Osteoblast (primary cell): ENCODE results near the gene MACF1. TPM values are rescaled to one million over a fixed set of nuclear protein-coding genes. Genes with fewer than 3 reads are reported as not detected.
"Not testable (repeated sequence)": the region's sequence is repeated elsewhere in the genome, so short reads cannot be mapped to it uniquely, and the experiment has no call there.

Source experiments
- DNase-seq: peaks from one replicate; pipeline ENCODE4 v3.0.0; 2011; ENCODE audit warnings: low spot score, mixed read lengths; ENCODE audit not compliant: insufficient read length; ENCODE audit errors: missing footprints
- H2AFZ ChIP-seq: 2 replicates; pipeline ENCODE4 v1.6.0; 2011; ENCODE audit warnings: mild to moderate bottlenecking, low read length
- H3K27ac ChIP-seq: 2 replicates; pipeline ENCODE4 v1.5.1; 2011; ENCODE audit warnings: mild to moderate bottlenecking, low read depth, low read length, moderate library complexity
- H3K27me3 ChIP-seq: 2 replicates; pipeline ENCODE4 v1.6.0; 2012; ENCODE audit warnings: mild to moderate bottlenecking, control low read depth, inconsistent platforms, low read length, moderate library complexity; ENCODE audit not compliant: insufficient read depth
- H3K36me3 ChIP-seq: 2 replicates; pipeline ENCODE4 v1.5.1; 2011; ENCODE audit warnings: mild to moderate bottlenecking, low read length, control low read depth, moderate library complexity; ENCODE audit not compliant: insufficient read depth
- H3K4me1 ChIP-seq: 2 replicates; pipeline ENCODE4 v1.5.1; 2011; ENCODE audit warnings: mild to moderate bottlenecking, low read length, control low read depth, moderate library complexity; ENCODE audit not compliant: insufficient read depth
- H3K4me2 ChIP-seq: 2 replicates; pipeline ENCODE4 v1.6.0; 2011; ENCODE audit warnings: mild to moderate bottlenecking, low read length; ENCODE audit not compliant: insufficient read depth
- H3K4me3 ChIP-seq: fragments of 200-600 bp; sonication (generic); 3 replicates; pipeline ENCODE4 v1.5.1; 2012; ENCODE audit warnings: mild to moderate bottlenecking, low read length, inconsistent platforms; ENCODE audit not compliant: insufficient read depth
- H3K79me2 ChIP-seq: 2 replicates; pipeline ENCODE4 v1.6.0; 2012; ENCODE audit warnings: mild to moderate bottlenecking, low read length, control low read depth, inconsistent platforms; ENCODE audit not compliant: insufficient read depth
- H3K9me3 ChIP-seq: 2 replicates; pipeline ENCODE4 v1.5.1; 2011; ENCODE audit warnings: low read depth, low read length, control low read depth
- H4K20me1 ChIP-seq: 2 replicates; pipeline ENCODE4 v1.6.0; 2012; ENCODE audit warnings: mild to moderate bottlenecking, low read length, control low read depth; ENCODE audit not compliant: insufficient read depth
- total RNA-seq: library from RNA; depleted of rRNA; stranded (reverse); fragments of >200 nt; gene quantifications from 2 replicates; pipeline ENCODE4 v1.2.3, GENCODE V29; 2012
- TF ChIP-seq, protein P1 (sequence below): IDR thresholded peaks from 2 replicates; pipeline ENCODE4 v1.5.1; 2011; ENCODE audit warnings: mild to moderate bottlenecking, low read depth, low read length, moderate library complexity; ENCODE audit errors: extremely low read depth

The MACF1 gene
- total RNA-seq, 1 donor: 424 TPM

DNA sequence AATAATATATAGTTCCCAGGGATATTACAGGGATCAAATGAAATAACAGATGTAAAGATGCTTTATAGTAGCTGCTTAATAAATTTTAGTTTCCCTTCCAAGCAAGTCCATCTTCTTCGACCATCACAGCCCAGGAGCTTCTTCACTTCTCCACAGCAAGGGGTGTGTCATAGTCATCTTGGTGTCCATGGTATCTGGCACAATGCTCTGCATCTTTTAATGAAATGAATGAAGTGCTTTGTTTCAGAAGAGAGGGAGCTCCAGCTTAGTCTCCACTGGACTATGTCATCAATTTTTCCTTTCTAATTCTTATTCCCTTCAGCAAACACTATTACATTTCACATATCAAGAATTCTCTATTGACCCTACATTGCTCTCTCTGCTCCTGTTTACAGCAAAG is 4.9 kb upstream of the MACF1 start:
- H3K36me3 ChIP-seq: no peaks in the 10 kb centered on the region
- H3K27ac ChIP-seq: no peak overlapping the region
- H3K27me3 ChIP-seq: no peaks in the 10 kb centered on the region
- no peak overlapping the region for H2AFZ ChIP-seq
- H3K79me2 ChIP-seq: peaks cover 83% of the 10 kb centered on the region
- TF ChIP-seq, protein P1, sequence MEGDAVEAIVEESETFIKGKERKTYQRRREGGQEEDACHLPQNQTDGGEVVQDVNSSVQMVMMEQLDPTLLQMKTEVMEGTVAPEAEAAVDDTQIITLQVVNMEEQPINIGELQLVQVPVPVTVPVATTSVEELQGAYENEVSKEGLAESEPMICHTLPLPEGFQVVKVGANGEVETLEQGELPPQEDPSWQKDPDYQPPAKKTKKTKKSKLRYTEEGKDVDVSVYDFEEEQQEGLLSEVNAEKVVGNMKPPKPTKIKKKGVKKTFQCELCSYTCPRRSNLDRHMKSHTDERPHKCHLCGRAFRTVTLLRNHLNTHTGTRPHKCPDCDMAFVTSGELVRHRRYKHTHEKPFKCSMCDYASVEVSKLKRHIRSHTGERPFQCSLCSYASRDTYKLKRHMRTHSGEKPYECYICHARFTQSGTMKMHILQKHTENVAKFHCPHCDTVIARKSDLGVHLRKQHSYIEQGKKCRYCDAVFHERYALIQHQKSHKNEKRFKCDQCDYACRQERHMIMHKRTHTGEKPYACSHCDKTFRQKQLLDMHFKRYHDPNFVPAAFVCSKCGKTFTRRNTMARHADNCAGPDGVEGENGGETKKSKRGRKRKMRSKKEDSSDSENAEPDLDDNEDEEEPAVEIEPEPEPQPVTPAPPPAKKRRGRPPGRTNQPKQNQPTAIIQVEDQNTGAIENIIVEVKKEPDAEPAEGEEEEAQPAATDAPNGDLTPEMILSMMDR: no peak
- H3K4me3 ChIP-seq: no peak overlapping the region
- H3K9me3 ChIP-seq: no peaks in the 10 kb centered on the region
- no peak for DNase-seq
- H3K4me1 ChIP-seq: peaks cover 41% of the 10 kb centered on the region
- peaks cover 3% of the 10 kb centered on the region for H4K20me1 ChIP-seq
- H3K4me2 ChIP-seq: no peak overlapping the region

DNA sequence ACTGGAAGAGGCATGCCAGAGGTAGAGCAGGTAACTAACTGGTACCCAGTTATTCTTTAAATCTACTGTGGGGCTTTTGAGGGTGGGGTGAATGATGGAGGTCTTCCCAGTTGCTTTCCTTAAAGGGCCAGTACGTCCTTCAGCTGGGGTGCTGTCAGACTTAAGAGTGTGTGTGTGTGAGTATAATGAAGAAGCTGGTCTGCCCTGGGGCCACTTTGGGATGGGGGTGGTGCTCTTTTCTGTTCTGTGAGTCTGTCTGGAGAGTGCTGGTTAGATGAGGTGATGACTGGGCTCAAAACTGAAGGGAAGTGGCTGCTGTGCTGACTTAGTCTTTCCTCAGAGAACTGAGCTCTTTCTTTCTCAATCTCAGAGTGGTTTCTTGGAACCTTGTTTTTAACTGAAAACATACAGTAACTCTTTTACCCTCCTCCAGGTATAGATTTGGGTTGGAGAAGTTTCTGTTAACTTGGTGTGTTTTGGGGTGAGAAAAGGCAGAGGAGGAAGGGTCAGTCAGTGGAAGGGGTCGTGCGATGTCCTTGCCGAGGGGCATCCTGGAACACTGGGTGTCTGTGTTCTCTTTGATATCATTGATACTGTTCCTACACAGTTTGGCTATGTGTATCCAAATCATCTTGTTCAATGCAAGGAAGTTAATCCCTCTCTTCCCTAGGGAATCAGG is 746 bp downstream of the MACF1 start:
- H4K20me1 ChIP-seq: no peaks in the 10 kb centered on the region
- H3K4me2 ChIP-seq: peak overlapping the region; percentile 91
- no peaks in the 10 kb centered on the region for H3K36me3 ChIP-seq
- H3K79me2 ChIP-seq: peaks cover 81% of the 10 kb centered on the region
- H3K27ac ChIP-seq: peak overlapping the region; percentile 90
- no peak for DNase-seq
- H3K4me1 ChIP-seq: peaks cover 31% of the 10 kb centered on the region
- no peaks in the 10 kb centered on the region for H3K9me3 ChIP-seq
- peak overlapping the region; percentile 72 for H3K4me3 ChIP-seq
- no peaks in the 10 kb centered on the region for H3K27me3 ChIP-seq
- TF ChIP-seq, protein P1: no peak
- H2AFZ ChIP-seq: peak overlapping the region; percentile 35

DNA sequence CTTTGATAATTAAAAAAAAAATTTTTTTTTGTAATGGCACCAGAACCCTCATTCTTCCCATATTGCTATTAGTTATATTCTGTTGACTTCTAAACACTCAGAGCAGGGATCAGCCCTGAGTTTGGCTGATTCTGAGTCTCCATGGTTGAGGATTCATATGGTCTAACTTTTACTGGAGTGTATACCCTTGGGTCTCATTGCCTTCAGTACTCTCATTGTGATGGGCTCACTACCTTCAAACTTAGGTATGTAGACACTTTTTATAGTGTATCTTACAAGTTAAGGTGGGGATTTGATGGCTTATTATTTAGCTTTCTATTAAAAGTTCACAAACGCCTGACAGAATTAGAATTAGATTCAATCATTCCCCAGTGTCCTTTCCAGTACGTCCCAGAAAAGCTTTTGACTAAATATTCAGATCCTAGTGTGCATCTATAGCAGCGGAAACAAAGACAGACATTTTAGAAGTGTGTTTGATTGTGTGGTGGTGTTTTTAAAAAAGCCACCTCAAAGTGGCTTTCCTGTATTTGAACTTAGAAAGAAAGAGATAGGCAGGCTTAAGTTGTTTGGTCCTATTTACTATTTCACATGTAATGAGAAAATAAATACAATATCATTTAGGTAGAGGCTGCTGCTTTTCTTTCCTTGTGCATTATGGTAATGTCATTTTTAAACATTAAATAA is 1.4 kb downstream of the MACF1 start:
- H4K20me1 ChIP-seq: no peaks in the 10 kb centered on the region
- H3K9me3 ChIP-seq: no peaks in the 10 kb centered on the region
- H3K4me2 ChIP-seq: peak overlapping the region; percentile 91
- no peaks in the 10 kb centered on the region for H3K36me3 ChIP-seq
- peak overlapping the region; percentile 90 for H3K27ac ChIP-seq
- DNase-seq: no peak
- H3K4me3 ChIP-seq: peak overlapping the region; percentile 72
- TF ChIP-seq, protein P1: no peak
- peaks cover 31% of the 10 kb centered on the region for H3K4me1 ChIP-seq
- H3K27me3 ChIP-seq: no peaks in the 10 kb centered on the region
- H3K79me2 ChIP-seq: peaks cover 82% of the 10 kb centered on the region
- no peak overlapping the region for H2AFZ ChIP-seq

DNA sequence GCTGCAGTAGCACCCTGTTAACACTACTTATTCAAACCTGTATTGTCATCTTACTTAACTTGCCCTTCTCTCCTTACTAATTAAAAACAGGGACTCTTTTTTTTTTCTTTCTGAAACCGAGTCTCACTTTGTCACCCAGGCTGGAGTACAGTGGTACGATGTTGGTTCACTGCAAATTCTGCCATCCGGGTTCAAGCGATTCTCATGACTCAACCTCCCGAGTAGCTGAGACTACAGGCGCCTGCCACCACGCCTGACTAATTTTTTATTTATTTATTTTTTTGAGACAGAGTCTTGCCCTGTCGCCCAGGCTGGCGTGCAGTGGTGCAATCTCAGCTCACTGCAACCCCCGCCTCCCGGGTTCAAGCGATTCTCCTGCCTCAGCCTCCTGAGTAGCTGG is 3.9 kb downstream of the MACF1 start:
- not testable (repeated sequence) for H3K4me2 ChIP-seq, H3K27ac ChIP-seq, H2AFZ ChIP-seq, H3K4me3 ChIP-seq, H4K20me1 ChIP-seq, H3K9me3 ChIP-seq, H3K36me3 ChIP-seq, DNase-seq, H3K27me3 ChIP-seq
- peaks cover 36% of the 10 kb centered on the region for H3K4me1 ChIP-seq
- H3K79me2 ChIP-seq: peaks cover 82% of the 10 kb centered on the region
